ENCODE measurements around the gene C1orf141.

C1orf141 gene

DNA sequence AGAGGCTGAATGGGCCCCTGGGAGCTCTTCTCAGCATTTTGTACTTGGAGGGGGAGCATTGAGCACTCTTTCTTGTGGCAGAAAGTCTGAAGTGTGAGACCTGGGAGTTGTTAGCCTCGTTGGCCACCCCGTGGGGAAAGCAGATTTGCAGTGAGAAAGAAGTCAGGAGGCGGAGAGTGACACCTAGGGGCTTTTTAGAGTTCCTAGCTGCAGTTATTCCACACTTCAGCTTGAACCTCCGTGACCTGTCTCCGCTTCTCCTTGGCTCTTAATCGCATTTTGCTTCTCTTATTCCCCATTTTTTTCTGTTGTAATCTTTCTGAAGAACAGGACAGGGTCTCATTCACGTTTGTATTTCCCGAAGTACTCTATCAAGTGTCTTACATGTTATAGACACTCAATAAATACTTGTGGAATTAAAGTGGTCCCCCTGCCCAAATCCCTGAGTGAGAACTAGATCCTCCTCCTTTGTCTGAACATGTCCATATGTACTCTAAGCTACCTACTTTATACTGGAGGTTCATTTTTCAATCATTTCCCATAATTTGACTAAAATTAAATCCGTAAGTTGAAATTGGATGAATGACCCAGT lies 14.5 kb upstream of the C1orf141 start:
- TF ChIP-seq, protein P1, sequence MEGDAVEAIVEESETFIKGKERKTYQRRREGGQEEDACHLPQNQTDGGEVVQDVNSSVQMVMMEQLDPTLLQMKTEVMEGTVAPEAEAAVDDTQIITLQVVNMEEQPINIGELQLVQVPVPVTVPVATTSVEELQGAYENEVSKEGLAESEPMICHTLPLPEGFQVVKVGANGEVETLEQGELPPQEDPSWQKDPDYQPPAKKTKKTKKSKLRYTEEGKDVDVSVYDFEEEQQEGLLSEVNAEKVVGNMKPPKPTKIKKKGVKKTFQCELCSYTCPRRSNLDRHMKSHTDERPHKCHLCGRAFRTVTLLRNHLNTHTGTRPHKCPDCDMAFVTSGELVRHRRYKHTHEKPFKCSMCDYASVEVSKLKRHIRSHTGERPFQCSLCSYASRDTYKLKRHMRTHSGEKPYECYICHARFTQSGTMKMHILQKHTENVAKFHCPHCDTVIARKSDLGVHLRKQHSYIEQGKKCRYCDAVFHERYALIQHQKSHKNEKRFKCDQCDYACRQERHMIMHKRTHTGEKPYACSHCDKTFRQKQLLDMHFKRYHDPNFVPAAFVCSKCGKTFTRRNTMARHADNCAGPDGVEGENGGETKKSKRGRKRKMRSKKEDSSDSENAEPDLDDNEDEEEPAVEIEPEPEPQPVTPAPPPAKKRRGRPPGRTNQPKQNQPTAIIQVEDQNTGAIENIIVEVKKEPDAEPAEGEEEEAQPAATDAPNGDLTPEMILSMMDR (IDR thresholded peaks at IDR 0.05) = peak; percentile 81

DNA sequence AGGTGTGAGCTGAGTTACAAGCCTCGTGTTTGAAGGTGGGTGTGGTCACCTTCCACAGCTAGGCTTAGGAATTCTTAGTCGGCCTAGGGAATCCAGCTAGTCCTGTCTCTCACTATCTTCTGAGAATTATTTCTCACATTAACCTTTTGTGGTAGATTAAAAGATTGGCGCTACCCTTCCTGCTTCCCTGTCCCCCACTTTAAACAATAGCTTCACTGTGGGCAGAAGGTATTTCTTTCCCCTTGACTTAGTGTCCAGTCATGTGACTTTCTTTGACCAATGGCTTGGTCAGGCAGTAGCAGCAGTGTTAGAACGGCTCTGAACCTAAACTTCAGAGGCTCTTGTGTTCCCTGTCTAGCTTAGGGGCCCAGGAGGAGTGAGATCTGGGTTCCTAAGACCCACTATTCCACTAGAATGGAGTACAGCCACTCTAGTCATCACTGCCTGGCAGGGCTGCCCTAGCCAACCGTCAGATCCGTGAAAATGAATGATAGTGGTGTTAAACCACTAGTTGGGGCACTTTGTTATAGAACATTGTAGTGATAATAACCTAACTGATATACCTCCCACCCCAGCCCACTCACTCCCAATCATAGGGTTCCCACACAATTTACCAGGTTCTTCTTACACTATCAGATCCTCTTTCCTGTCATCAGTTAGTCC lies 13.9 kb upstream of the C1orf141 start:
- TF ChIP-seq, protein P1 (IDR thresholded peaks at IDR 0.05) = no peak

DNA sequence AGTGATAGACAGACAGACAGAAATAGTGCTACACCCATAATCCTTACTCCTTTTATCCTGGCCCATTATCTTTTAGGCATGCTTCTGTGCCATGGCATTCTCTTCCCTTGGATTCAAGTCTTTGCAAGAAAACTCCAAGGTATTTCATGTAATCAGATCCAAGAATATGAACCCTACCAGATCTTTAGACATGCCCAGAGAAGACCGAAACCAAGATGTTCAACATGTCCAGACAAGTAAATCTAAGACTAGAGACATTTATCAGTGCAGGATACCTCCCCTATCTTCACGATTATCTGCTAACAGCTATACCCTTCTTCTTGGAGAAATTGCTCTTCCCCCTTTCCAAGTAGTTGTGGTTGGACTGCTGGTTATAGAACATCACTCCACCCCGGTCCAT lies 11.8 kb upstream of the C1orf141 start:
- TF ChIP-seq, protein P1 (IDR thresholded peaks at IDR 0.05) = no peak

DNA sequence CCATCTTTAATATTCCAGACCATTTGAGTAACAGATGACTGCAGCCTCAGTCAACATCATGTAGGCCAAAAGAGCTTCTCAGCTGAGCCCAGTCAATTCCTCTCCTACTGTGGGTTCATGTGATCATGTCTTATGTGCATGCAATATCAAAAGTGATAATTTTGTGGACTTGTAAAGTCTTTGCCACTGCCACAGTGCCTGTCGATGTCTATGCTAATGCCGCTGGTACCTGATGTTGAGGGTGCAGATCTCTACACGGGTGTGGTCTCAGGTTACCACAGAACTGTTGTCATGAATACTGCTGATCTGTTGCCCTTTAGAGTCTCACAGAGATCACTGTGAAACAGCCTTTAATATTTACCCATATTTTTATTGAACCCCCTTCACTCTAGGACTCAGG lies 11.3 kb upstream of the C1orf141 start:
- TF ChIP-seq, protein P1 (IDR thresholded peaks at IDR 0.05) = no peak

DNA sequence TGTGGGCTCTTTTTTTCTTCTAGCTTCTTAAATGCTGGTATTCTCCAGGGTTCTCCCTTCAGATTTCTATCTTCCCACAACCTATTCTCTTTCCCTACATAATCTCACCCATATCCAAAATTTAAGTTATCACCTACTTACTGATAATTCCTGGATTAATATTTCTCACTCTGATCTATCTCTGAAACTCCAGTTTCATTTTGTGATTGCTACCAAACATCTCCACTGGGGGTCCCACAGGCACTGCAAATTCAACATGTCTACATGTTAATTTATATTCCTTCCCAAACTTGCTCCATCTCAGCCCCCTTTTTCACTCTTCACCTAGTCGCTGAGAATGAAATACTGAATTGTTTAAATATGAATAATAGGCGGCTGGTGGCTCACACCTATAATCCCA lies 9.9 kb upstream of the C1orf141 start:
- TF ChIP-seq, protein P1 (IDR thresholded peaks at IDR 0.05) = peak; percentile 34

DNA sequence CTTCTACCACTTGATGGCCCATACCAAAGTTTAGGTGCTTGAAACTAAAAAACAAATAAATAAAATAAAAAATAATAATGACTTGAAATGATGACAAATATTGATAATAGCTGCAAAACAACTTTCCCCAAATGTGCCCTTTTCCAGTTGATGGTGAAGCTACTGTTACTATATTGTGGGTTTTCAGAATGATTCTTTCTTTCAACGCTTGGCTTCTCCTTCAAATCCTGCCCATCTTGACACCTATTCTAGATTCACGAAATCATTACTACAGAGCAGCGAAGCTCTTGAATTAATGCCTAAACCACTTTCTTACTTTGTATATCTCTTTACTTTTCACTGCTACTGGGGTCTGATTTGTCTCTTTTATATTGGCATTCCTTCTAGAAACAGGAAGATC lies 9.2 kb upstream of the C1orf141 start:
- TF ChIP-seq, protein P1 (IDR thresholded peaks at IDR 0.05) = no peak

DNA sequence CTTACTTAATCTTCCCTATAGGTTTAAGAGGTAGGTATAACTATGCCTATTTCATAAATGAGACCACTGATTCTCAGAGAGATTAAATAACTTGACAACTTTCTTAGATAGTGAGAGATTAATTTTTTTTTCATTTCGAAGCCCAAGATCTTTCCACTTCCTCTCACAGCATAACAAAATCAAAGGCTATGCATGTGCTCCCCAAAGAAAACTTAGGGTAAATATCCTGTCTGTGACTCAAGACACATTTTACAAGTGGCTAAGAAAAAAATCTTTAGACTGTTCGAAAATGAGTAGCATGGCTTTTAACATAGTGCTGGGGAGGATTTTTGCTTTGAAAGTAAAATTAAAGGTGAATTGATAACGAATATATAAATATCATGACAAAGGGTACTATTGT lies 8.2 kb upstream of the C1orf141 start:
- TF ChIP-seq, protein P1 (IDR thresholded peaks at IDR 0.05) = no peak
